ENCODE measurements around the gene DIDO1.

The DIDO1 gene

GRCh38 chr20:62929051-62929538, 2.8 kb upstream of the DIDO1 start:
- TF ChIP-seq NFIC (IDR thresholded peaks at IDR 0.05) (no peak), REST (IDR thresholded peaks at IDR 0.05; ENCODE audit: low read depth) (no peak), FOXM1 (IDR thresholded peaks at IDR 0.05; ENCODE audit: borderline replicate concordance, low read depth) (no peak), EP300 (IDR thresholded peaks at IDR 0.05; ENCODE audit: borderline replicate concordance) (no peak), MAX (IDR thresholded peaks at IDR 0.05) (no peak), EGR1 (IDR thresholded peaks at IDR 0.05) (no peak), ZBTB7A (IDR thresholded peaks at IDR 0.05; ENCODE audit: low read depth) (no peak), RAD21 (IDR thresholded peaks at IDR 0.05; ENCODE audit: low read depth) (no peak), TEAD4 (IDR thresholded peaks at IDR 0.05) (no peak), TCF12 (IDR thresholded peaks at IDR 0.05; ENCODE audit: low read depth) (no peak), YY1 (IDR thresholded peaks at IDR 0.05; ENCODE audit: low read depth) (no peak), CREB1 (IDR thresholded peaks at IDR 0.05; ENCODE audit: low read depth) (no peak), CEBPB (IDR thresholded peaks at IDR 0.05) (no peak), TAF1 (IDR thresholded peaks at IDR 0.05; ENCODE audit: low read depth) (no peak), USF1 (IDR thresholded peaks at IDR 0.05) (no peak)

- TF ChIP-seq CREB1 (IDR thresholded peaks at IDR 0.05; ENCODE audit: low read depth) (no peak), ZBTB7A (IDR thresholded peaks at IDR 0.05; ENCODE audit: low read depth) (no peak), YY1 (IDR thresholded peaks at IDR 0.05; ENCODE audit: low read depth) (no peak), FOXM1 (IDR thresholded peaks at IDR 0.05; ENCODE audit: borderline replicate concordance, low read depth) (no peak), CEBPB (IDR thresholded peaks at IDR 0.05) (no peak), USF1 (IDR thresholded peaks at IDR 0.05) (no peak), TCF12 (IDR thresholded peaks at IDR 0.05; ENCODE audit: low read depth) (no peak), NFIC (IDR thresholded peaks at IDR 0.05) (no peak), EP300 (IDR thresholded peaks at IDR 0.05; ENCODE audit: borderline replicate concordance) (no peak), REST (IDR thresholded peaks at IDR 0.05; ENCODE audit: low read depth) (no peak), MAX (IDR thresholded peaks at IDR 0.05) (no peak), TEAD4 (IDR thresholded peaks at IDR 0.05) (no peak), RAD21 (IDR thresholded peaks at IDR 0.05; ENCODE audit: low read depth) (no peak), TAF1 (IDR thresholded peaks at IDR 0.05; ENCODE audit: low read depth) (no peak), EGR1 (IDR thresholded peaks at IDR 0.05) (no peak)
These were observed 2.1 kb upstream of the DIDO1 start for GRCh38 chr20:62928246-62928939.

GRCh38 chr20:62927128-62927705, 912 bp upstream of the DIDO1 start:
- TF ChIP-seq RAD21 (IDR thresholded peaks at IDR 0.05; ENCODE audit: low read depth) (no peak), EP300 (IDR thresholded peaks at IDR 0.05; ENCODE audit: borderline replicate concordance) (no peak), YY1 (IDR thresholded peaks at IDR 0.05; ENCODE audit: low read depth) (no peak), USF1 (IDR thresholded peaks at IDR 0.05) (no peak), CREB1 (IDR thresholded peaks at IDR 0.05; ENCODE audit: low read depth) (no peak), CEBPB (IDR thresholded peaks at IDR 0.05) (no peak), REST (IDR thresholded peaks at IDR 0.05; ENCODE audit: low read depth) (no peak), TCF12 (IDR thresholded peaks at IDR 0.05; ENCODE audit: low read depth) (no peak), FOXM1 (IDR thresholded peaks at IDR 0.05; ENCODE audit: borderline replicate concordance, low read depth) (no peak), TEAD4 (IDR thresholded peaks at IDR 0.05) (no peak), ZBTB7A (IDR thresholded peaks at IDR 0.05; ENCODE audit: low read depth) (no peak), MAX (IDR thresholded peaks at IDR 0.05) (no peak), EGR1 (IDR thresholded peaks at IDR 0.05) (no peak), TAF1 (IDR thresholded peaks at IDR 0.05; ENCODE audit: low read depth) (no peak), NFIC (IDR thresholded peaks at IDR 0.05) (no peak)

Measured in Ishikawa (cell line).